Heart left ventricle (tissue), 13 donors: ENCODE measurements around the gene PWP1.

ENCODE experiments used
- CTCF ChIP-seq, 12 donors: fragments of 200-600 bp; sonication (generic) in 4 of 12; IDR thresholded peaks; one replicate each; pipeline versions ENCODE4 v1.5.0 to v1.8.0; 2018 to 2022; ENCODE audit warnings: antibody characterized with exemption in 12 of 12, mild to moderate bottlenecking in 5 of 12
- POLR2A ChIP-seq, 2 donors: fragments of 450-650 bp; IDR thresholded peaks; one replicate each; pipeline ENCODE4 v1.6.1; 2017; ENCODE audit warnings: antibody characterized with exemption in 2 of 2, mild to moderate bottlenecking in 2 of 2, moderate library complexity in 2 of 2
- donor health status: ischemic (EF 13 %, LVEDD 7.1; RV severe dilation, severe dysfunction).
- donor health status: DM: no; HTN: yes; CAD: no.
- donor health status: DM: no; HTN: no; CAD: no.
- donor health status: ischemic (EF 25% LVEDD 6.9; RV normal size, moderate dysfunction).
- donor health status: ischemic (EF 25% LVEDD 5.7; RV mildly dilated, moderate dysfunction).
- donor health status: ischemic (EF 35%, LVEDD 5.7; RV mildly dilated, moderate dysfunction).
- donor health status: nonischemic (EF 11% LVEDD 7.7; RV severe dilation, severe dysfunction).
- donor health status: DM: yes; HTN: yes; CAD: no.
- donor health status: PGD.
- donor health status: ischemic (EF 29% LVEDD 5.4; RV normal size, mild dysfunction).
- donor health status: nonischemic (EF 23%, LVEDD 6.1; RV moderate dilation, normal function).

DNA sequence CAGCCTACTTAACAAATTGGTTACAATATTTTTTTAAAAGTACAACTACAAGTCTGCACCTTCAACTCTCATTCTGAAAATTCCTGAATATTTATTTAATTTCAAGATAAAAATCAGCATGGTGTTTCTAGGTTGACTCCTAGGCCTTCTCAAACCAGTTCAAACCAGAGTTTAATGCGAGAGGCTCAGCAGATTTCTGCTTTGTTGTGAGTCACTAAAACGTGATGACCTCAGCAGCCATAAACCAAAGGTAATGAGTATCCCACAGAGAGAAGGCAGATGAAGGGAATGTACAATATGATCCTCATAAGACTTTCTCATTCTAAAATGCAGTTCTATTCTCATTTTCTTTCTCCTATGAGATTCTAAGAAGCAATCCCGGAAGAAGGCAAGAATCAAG is 73.8 kb downstream of the PWP1 start:
- TF ChIP-seq CTCF (IDR thresholded peaks at IDR 0.05) (no peak), POLR2A (IDR thresholded peaks at IDR 0.05) (no peak)
